ENCODE data around the gene AKT3.

The AKT3 gene

DNA sequence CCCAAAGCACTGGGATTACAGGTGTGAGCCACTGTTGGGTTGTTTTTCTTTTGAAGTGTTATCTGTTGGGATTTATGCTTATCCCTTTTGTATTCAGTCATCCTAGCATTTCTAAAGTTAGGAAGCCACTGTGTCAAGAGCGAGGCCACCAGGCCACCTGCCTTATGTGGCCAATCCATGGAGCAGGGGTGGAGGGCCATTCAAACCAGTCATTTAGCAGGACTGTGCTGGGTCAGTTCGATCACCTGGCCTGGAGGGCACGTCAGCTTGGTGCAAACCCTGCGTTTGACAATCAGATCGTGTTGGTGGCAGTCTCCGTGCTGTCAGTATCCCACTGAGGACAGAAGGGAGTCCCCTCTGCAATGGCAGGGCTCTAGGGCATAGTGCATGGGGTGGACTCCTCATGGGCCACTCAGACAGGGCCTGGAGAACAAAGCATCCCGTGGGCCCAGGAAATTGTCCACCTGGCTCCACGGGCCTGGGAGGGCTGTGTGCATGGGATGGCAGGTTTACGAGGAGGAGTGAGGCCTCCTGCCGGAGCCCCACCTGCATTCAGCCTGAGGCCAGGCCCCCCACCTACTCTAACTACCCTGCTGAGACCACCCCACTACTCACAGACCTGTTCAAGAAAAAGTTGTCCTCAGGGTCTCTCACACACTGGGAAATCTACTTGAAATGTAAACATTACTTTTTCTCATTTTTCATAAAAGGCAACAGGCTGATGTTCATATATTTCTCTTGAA is 351.9 kb downstream of the AKT3 start:
- Histone ChIP-seq H3K27ac (ENCODE audit: low read length) (no peak overlapping the region), H3K79me2 (ENCODE audit: low read length) (no peaks in the 10 kb centered on the region), H3K4me1 (ENCODE audit: low read length) (peaks cover 5% of the 10 kb centered on the region; the same call in 1 of the 2 replicates)

DNA sequence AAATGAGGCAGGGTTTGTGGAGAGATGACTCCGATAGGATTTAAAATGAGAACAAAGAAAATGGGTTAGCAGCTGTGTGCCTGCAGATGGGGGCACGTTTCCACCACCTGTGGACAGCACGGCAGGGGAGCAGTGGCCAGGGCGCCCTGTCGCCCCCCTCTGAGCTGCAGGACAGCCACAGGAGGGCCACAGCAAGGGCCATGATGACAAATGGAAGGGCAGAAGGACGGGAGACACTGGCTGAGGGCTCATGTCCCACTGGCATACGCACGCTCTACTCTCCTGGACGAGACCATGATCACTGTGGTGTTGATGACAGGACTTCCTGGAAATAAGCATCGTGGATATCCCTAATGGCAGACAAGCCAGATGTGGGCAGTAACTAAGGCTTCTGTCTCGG is 353.2 kb downstream of the AKT3 start:
- H2AFZ ChIP-seq (ENCODE audit: low read length): no peak overlapping the region
- no peaks in the 10 kb centered on the region for H3K9me2 ChIP-seq (replicated peaks; ENCODE audit: insufficient read depth, low read length)
- H3K27me3 ChIP-seq (replicated peaks; ENCODE audit: insufficient read depth, low read length): no peaks in the 10 kb centered on the region
- DNase-seq: no peak
- H3K4me3 ChIP-seq (ENCODE audit: low read length): no peak overlapping the region
- H3K9me3 ChIP-seq (replicated peaks; ENCODE audit: insufficient read depth, low read length): no peaks in the 10 kb centered on the region
- H3K4me2 ChIP-seq (ENCODE audit: low read depth, low read length): no peak overlapping the region
- H3F3A ChIP-seq (ENCODE audit: insufficient read depth, low read length): no peaks in the 10 kb centered on the region
- TF ChIP-seq EZH2phosphoT487 (IDR thresholded peaks at IDR 0.05; ENCODE audit: low read length) (no peak), EZH2 (optimal IDR thresholded peaks at IDR 0.05; ENCODE audit: low read depth, low read length) (no peak)
- TF ChIP-seq, protein P1, sequence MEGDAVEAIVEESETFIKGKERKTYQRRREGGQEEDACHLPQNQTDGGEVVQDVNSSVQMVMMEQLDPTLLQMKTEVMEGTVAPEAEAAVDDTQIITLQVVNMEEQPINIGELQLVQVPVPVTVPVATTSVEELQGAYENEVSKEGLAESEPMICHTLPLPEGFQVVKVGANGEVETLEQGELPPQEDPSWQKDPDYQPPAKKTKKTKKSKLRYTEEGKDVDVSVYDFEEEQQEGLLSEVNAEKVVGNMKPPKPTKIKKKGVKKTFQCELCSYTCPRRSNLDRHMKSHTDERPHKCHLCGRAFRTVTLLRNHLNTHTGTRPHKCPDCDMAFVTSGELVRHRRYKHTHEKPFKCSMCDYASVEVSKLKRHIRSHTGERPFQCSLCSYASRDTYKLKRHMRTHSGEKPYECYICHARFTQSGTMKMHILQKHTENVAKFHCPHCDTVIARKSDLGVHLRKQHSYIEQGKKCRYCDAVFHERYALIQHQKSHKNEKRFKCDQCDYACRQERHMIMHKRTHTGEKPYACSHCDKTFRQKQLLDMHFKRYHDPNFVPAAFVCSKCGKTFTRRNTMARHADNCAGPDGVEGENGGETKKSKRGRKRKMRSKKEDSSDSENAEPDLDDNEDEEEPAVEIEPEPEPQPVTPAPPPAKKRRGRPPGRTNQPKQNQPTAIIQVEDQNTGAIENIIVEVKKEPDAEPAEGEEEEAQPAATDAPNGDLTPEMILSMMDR (IDR thresholded peaks at IDR 0.05; ENCODE audit: low read length): no peak
- H3K36me3 ChIP-seq (replicated peaks; ENCODE audit: insufficient read depth, low read length): no peaks in the 10 kb centered on the region
- H4K20me1 ChIP-seq (ENCODE audit: insufficient read depth, low read length): no peaks in the 10 kb centered on the region
- no peak overlapping the region for H3K9ac ChIP-seq (ENCODE audit: low read length)
- no peaks in the 10 kb centered on the region for H3K79me2 ChIP-seq (ENCODE audit: low read length)
- peaks cover 5% of the 10 kb centered on the region; the same call in 1 of the 2 replicates for H3K4me1 ChIP-seq (ENCODE audit: low read length)
- no peak overlapping the region for H3K27ac ChIP-seq (ENCODE audit: low read length)

More for the DNA sequence above, 351.9 kb downstream of the AKT3 start:
- no peaks in the 10 kb centered on the region for H3K27me3 ChIP-seq (replicated peaks; ENCODE audit: insufficient read depth, low read length)
- TF ChIP-seq, protein P1 (IDR thresholded peaks at IDR 0.05; ENCODE audit: low read length): no peak
- TF ChIP-seq EZH2phosphoT487 (IDR thresholded peaks at IDR 0.05; ENCODE audit: low read length) (no peak), EZH2 (optimal IDR thresholded peaks at IDR 0.05; ENCODE audit: low read depth, low read length) (no peak)
- H3K9ac ChIP-seq (ENCODE audit: low read length): no peak overlapping the region
- no peaks in the 10 kb centered on the region for H3K9me3 ChIP-seq (replicated peaks; ENCODE audit: insufficient read depth, low read length)
- H3K4me2 ChIP-seq (ENCODE audit: low read depth, low read length): no peak overlapping the region
- H3F3A ChIP-seq (ENCODE audit: insufficient read depth, low read length): no peaks in the 10 kb centered on the region
- no peak for DNase-seq
- no peaks in the 10 kb centered on the region for H3K9me2 ChIP-seq (replicated peaks; ENCODE audit: insufficient read depth, low read length)
- no peaks in the 10 kb centered on the region for H4K20me1 ChIP-seq (ENCODE audit: insufficient read depth, low read length)
- no peak overlapping the region for H3K4me3 ChIP-seq (ENCODE audit: low read length)
- H2AFZ ChIP-seq (ENCODE audit: low read length): no peak overlapping the region
- no peaks in the 10 kb centered on the region for H3K36me3 ChIP-seq (replicated peaks; ENCODE audit: insufficient read depth, low read length)

DNA sequence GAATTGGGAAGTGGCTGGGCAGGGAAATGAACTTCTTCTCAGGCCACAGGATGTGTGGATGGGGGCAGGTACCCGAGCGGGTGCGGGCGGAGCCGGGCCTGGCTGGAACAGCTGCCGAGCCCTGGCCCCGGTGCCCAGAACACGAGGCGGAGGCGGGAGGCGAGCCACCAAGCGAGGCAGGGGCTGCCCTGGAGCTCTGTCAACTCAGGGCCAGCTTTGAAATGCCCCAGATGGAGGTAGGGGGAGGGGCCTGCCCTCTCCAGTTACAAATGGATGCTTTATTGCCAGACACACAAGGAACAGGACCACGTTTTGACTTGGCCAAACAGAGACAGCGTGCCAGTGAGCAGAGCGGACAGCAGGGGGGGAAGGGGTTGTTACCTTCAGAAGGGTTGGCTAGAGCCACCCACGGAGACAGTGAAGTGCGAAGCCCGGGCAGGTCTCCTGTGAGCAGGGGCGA is 353.8 kb downstream of the AKT3 start:
- Histone ChIP-seq H2AFZ (ENCODE audit: low read length) (no peak overlapping the region), H3K4me1 (ENCODE audit: low read length) (peaks cover 5% of the 10 kb centered on the region; the same call in 1 of the 2 replicates), H3F3A (ENCODE audit: insufficient read depth, low read length) (no peaks in the 10 kb centered on the region), H4K20me1 (ENCODE audit: insufficient read depth, low read length) (no peaks in the 10 kb centered on the region), H3K9ac (ENCODE audit: low read length) (no peak overlapping the region), H3K36me3 (replicated peaks; ENCODE audit: insufficient read depth, low read length) (no peaks in the 10 kb centered on the region), H3K4me3 (ENCODE audit: low read length) (no peak overlapping the region), H3K27ac (ENCODE audit: low read length) (no peak overlapping the region), H3K9me3 (replicated peaks; ENCODE audit: insufficient read depth, low read length) (no peaks in the 10 kb centered on the region), H3K27me3 (replicated peaks; ENCODE audit: insufficient read depth, low read length) (no peaks in the 10 kb centered on the region), H3K79me2 (ENCODE audit: low read length) (no peaks in the 10 kb centered on the region), H3K4me2 (ENCODE audit: low read depth, low read length) (no peak overlapping the region), H3K9me2 (replicated peaks; ENCODE audit: insufficient read depth, low read length) (no peaks in the 10 kb centered on the region)
- no peak for DNase-seq
- TF ChIP-seq EZH2phosphoT487 (IDR thresholded peaks at IDR 0.05; ENCODE audit: low read length) (no peak), EZH2 (optimal IDR thresholded peaks at IDR 0.05; ENCODE audit: low read depth, low read length) (no peak)
- TF ChIP-seq, protein P1 (IDR thresholded peaks at IDR 0.05; ENCODE audit: low read length): no peak

All from MM.1S (cell line).